Epidermal melanocyte (primary cell): ENCODE data around the gene SEMA6C.
"Not testable (repeated sequence)": the region's sequence is repeated elsewhere in the genome, so short reads cannot be mapped to it uniquely, and the experiment has no call there.

Experiments
- DNase-seq: peaks from one replicate; pipeline ENCODE4 v3.0.0; 2011; ENCODE audit warnings: low spot score; ENCODE audit not compliant: insufficient read length

SEMA6C gene

DNA sequence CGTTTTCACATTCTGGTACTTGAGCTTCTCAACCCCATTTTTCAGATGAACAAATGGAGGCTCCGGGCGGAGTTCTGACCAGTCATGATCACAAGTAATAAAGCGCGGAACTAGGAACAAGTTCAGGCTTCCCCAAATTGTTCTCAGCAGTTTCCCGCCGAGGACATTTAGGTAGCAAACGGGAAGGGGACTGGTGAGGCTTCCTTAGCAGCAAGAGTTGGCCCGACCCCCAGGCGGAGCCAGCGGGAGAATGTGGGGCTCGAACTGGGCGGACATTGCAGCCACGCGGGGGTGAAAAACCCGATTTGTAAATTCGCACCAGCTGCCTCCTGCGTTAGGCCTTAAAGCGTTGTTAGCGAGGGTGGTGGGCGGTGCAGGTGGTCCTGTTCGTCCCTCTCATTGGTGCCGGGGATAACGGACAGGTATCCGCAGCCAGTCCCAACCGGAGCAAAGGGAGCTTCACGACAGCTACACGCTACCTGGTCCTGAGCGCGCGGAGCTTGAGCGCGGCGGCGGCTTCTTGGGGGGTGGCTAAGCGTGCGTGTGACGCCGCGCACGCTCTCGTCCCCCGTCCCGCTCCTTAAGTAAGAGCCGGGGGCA lies 15.3 kb downstream of the SEMA6C start:
- no peak for DNase-seq

DNA sequence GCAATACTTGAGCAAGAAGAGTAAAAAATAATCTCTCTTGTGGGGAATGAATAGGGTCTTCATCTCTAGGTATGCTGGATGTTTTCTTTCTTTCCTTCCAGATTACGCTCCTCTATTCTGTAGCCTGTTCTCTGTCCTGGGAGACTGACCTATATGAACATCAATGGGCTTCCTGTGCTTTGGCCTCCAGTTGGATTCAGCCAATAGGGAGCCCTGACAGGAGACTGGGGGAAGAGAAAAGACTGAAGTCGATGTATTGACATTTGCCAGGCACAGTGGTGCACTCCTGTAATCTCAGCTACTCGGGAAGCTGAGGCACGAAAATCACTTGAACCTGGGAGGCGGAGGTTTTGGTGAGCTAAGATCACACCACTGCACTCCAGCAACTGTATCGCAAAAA lies 17.6 kb downstream of the SEMA6C start:
- DNase-seq = no peak

DNA sequence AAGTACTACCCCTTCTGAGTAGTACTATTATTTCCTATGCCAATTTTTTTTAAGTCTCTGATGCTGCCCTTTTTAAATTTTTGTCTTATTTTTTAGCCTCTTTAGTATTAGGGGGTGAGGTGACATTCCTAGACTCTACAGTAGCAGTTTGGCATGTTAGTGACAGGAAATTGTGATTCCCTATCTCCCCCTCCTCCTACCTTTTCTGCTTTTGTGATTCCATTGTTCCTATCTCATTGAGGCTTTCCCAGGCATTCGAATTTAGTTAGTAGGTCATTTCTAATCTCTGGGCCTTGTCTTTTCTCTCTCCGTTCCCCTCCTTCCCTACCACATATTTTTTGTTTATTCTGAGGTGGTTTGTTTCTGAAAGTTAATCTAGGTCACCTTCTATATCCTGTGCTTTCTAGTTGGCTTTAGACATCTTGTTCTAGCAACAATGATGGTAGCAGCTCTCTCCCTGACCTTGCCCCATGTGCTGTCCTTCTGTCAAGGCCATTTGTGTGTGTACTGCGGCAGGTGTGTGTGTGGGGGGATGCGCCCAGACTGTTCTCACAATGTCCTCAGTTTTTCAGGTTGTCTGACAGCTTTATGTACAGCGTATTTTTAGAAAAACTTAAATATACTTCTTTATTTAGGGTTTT lies 21.5 kb downstream of the SEMA6C start:
- no peak for DNase-seq

DNA sequence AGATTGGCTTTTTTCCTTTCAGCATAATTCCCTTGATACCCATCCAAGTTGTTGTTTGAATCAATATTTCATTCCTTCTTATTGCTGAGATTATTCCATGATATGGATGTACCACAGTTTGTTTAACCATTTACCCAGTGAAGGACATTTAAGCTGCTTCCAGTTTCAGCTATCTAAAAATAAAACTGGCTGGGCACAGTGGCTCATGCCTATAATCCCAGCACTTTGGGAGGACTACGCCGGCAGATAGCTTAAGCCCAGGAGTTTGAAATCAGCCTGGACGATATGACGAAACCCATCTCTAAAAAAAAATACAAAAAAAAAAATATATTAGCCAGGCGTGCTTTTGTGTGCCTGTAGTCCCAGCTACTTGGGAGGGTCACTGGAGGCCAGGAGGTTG lies 32.6 kb downstream of the SEMA6C start:
- no peak for DNase-seq

DNA sequence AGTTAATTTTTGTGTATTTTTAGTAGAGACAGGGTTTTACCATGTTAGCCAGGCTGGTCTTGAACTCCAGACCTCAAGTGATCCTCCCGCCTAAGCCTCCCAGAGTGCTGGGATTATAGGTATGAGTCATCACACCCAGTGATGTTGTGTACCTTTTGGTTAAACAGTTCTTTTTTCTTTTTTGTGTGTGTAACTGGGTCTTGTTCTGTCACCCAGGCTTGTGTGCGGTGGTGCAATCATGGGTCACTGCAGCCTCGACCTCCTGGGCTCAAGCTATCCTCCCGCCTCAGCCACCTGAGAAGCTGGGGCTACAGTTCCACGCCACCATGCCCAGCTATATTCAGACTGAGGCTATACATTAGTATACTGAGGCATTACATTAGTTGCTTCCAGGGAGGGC lies 38.1 kb downstream of the SEMA6C start:
- no peak for DNase-seq

DNA sequence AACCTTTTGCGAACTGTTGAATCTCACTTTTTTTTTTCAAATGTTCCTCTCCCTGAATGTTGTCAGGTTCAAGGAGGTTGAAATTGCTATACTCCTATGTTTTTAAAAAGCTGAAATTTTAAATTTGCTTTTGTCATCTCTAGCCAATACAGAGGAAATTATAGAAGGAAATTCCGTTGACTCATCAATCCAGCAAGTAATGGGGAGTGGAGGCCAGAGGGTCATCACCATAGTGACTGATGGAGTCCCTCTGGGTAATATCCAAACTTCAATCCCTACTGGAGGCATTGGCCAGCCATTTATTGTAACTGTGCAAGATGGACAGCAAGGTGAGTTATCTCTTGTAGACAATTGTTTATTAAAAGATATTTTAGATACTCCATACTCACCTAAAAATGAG lies 39.5 kb downstream of the SEMA6C start:
- no peak for DNase-seq

DNA sequence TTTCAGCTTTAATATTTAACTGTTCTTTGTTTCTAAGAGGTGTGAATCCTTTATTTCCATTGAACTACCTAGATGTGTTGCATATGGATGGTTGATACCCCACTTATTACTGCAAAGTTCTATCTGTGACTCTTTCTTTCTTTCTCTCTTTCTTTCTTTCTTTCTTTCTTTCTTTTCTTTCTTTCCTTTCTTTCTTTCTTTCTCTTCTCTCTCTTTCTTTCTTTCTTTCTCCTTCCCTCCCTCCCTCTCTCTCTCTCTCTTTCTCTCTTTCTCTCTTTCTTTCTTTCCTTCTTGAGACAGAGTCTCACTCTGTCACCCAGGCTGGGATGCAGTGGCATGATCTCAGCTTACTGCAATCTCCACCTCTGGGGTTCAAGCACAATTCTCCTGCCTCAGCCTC lies 41.8 kb downstream of the SEMA6C start:
- DNase-seq = no peak

DNA sequence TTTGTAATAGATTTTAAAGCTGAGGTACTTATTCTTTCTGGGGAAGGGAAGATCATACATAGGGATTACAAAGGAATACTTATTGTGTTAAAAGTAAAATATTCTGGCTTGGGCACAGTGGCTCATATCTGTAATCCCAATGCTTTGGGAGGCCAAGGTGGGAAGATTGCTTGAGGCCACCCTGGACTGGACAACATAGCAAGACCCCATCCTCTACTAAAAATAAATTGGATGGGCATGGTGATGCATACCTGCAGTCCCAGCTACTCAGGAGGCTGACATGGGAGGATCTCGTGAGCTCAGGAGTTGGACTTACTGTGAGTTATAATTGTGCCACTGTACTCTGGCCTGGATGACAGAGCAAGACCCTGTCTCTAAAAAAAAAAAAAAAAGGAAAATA lies 48.3 kb downstream of the SEMA6C start:
- DNase-seq = no peak

DNA sequence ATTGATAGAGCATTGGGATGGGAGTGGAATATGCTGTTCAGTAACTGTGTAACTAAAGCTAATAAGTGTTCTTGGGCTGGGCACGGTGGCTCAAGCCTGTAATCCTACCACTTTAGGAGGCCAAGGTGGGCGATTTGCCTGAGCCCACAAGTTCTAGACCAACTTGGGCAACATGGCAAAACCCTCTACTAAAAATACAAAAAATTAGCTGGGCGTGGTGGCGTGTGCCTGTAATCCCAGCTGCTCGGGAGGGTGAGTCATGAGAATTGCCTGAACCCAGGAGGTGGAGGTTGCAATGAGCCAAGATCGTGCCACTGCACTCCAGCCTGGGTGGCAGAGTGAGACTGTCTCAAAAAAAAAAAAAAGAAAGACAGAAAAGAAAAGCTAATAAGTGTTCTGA lies 49.0 kb downstream of the SEMA6C start:
- DNase-seq = not testable (repeated sequence)

DNA sequence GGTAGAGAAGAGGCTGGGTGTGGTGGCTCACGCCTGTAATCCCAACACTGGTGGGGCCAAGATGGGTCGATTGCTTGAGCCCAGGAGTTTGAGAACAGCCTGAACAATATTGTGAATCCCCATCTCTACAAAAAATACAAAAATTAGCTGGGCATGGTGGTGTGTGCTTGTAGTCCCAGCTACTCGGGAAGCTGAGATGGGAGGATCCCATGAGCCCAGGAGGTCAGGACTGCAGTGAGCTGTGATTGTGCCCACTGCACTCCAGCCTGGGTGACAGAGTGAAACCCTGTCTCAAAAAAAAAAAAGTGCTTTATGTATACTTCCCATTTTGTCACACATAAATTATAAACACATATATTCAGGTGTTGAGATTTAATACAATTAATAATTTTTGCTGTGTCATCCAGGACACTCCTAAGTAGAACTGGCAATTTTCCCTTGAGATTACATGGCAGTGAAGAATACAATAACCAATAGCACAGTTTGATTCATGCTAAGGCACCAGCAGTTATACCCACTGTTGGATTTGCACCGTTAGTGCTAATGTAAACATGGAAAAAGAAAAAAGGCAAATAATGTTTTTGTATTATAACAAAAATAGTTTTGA lies 60.4 kb downstream of the SEMA6C start:
- DNase-seq = no peak
